Central memory CD8-positive, alpha-beta T cell (primary cell): ENCODE data around the gene CPAMD8.

Experiments used
- ATAC-seq: fragments of 150-1000 bp; cut with Tn5 transposase; replicated peaks from 2 replicates; pipeline ENCODE4 v1.10.0; 2022; ENCODE audit warnings: mild to moderate bottlenecking, moderate FRiP score, moderate number of reproducible peaks; ENCODE audit not compliant: poor library complexity, severe bottlenecking; ENCODE audit errors: extremely low read depth
- DNase-seq, 2 donors: peaks; one replicate each; pipeline ENCODE4 v3.0.0; 2021; ENCODE audit warnings: low spot score in 2 of 2
- H3K27ac Mint-ChIP-seq: one replicate; pipeline ENCODE4 v1.8.0; 2022; ENCODE audit warnings: low read depth, mild to moderate bottlenecking, moderate library complexity, mixed read lengths
- H3K27me3 Mint-ChIP-seq: one replicate; pipeline ENCODE4 v1.8.0; 2022; ENCODE audit warnings: mixed read lengths
- H3K36me3 Mint-ChIP-seq: one replicate; pipeline ENCODE4 v1.8.0; 2022; ENCODE audit warnings: mild to moderate bottlenecking, moderate library complexity, mixed read lengths; ENCODE audit not compliant: insufficient read depth
- H3K4me1 Mint-ChIP-seq: one replicate; pipeline ENCODE4 v1.8.0; 2022; ENCODE audit warnings: mixed read lengths
- H3K4me3 Mint-ChIP-seq: one replicate; pipeline ENCODE4 v1.8.0; 2022; ENCODE audit warnings: mild to moderate bottlenecking, moderate library complexity, mixed read lengths
- H3K9me3 Mint-ChIP-seq: one replicate; pipeline ENCODE4 v1.8.0; 2022; ENCODE audit warnings: mixed read lengths

CPAMD8 gene

GRCh38 chr19:16889366-16889882 is 137.2 kb downstream of the CPAMD8 start:
- no peak for ATAC-seq
- Mint-ChIP-seq H3K4me1 (peaks cover 8% of the 10 kb centered on the region), H3K4me3 (no peak overlapping the region), H3K9me3 (no peaks in the 10 kb centered on the region), H3K27me3 (peaks cover 42% of the 10 kb centered on the region), H3K36me3 (no peaks in the 10 kb centered on the region), H3K27ac (no peak overlapping the region)
- no peak for DNase-seq

GRCh38 chr19:16888629-16889365 is 137.8 kb downstream of the CPAMD8 start, which contains the start of gene F2RL3:
F2RL3 (plus strand) TSS chr19:16888999; CDS start chr19:16889190, 191 bp downstream.
- Mint-ChIP-seq H3K9me3 (no peaks in the 10 kb centered on the region), H3K27me3 (peaks cover 36% of the 10 kb centered on the region), H3K4me3 (no peak within 1 kb of the TSS), H3K36me3 (no peaks in the 10 kb centered on the region), H3K4me1 (peaks cover 8% of the 10 kb centered on the region), H3K27ac (no peak within 1 kb of the TSS)
- DNase-seq (no peak), ATAC-seq (no peak)

- Mint-ChIP-seq H3K27me3 (peaks cover 24% of the 10 kb centered on the region), H3K9me3 (peaks cover 6% of the 10 kb centered on the region), H3K4me3 (no peak overlapping the region), H3K4me1 (peaks cover 8% of the 10 kb centered on the region), H3K36me3 (no peaks in the 10 kb centered on the region), H3K27ac (no peak overlapping the region)
- ATAC-seq, result no peak
- DNase-seq, result no peak
Measured at GRCh38 chr19:16887353-16888265, 139.0 kb downstream of the CPAMD8 start.

- no peak for DNase-seq
- no peak overlapping the region for H3K4me3 Mint-ChIP-seq
- peaks cover 11% of the 10 kb centered on the region for H3K27me3 Mint-ChIP-seq
- peaks cover 8% of the 10 kb centered on the region for H3K4me1 Mint-ChIP-seq
- no peak for ATAC-seq
- peaks cover 13% of the 10 kb centered on the region for H3K9me3 Mint-ChIP-seq
- no peak overlapping the region for H3K27ac Mint-ChIP-seq
- H3K36me3 Mint-ChIP-seq, result no peaks in the 10 kb centered on the region
Measured at GRCh38 chr19:16886305-16886880, 140.2 kb downstream of the CPAMD8 start.

- peaks cover 13% of the 10 kb centered on the region for H3K9me3 Mint-ChIP-seq
- no peak overlapping the region for H3K4me3 Mint-ChIP-seq
- peaks cover 2% of the 10 kb centered on the region for H3K36me3 Mint-ChIP-seq
- H3K27me3 Mint-ChIP-seq, result peaks cover 11% of the 10 kb centered on the region
- no peak overlapping the region for H3K27ac Mint-ChIP-seq
- H3K4me1 Mint-ChIP-seq, result peaks cover 8% of the 10 kb centered on the region
- DNase-seq (no peak), ATAC-seq (no peak)
Measured at GRCh38 chr19:16885166-16885565, 141.4 kb downstream of the CPAMD8 start.

GRCh38 chr19:16883522-16883921 is 143.1 kb downstream of the CPAMD8 start:
- Mint-ChIP-seq H3K4me1 (peaks cover 3% of the 10 kb centered on the region), H3K4me3 (no peak overlapping the region), H3K27ac (no peak overlapping the region), H3K36me3 (peaks cover 6% of the 10 kb centered on the region), H3K9me3 (peaks cover 13% of the 10 kb centered on the region), H3K27me3 (peaks cover under 1% of the 10 kb centered on the region)
- DNase-seq (no peak), ATAC-seq (no peak)

GRCh38 chr19:16882146-16882545 is 144.5 kb downstream of the CPAMD8 start:
- no peak overlapping the region for H3K27ac Mint-ChIP-seq

GRCh38 chr19:16880884-16881554 is 145.6 kb downstream of the CPAMD8 start:
- Mint-ChIP-seq H3K27ac (no peak overlapping the region), H3K4me1 (peaks cover under 1% of the 10 kb centered on the region), H3K4me3 (no peak overlapping the region), H3K27me3 (no peaks in the 10 kb centered on the region), H3K36me3 (peaks cover 6% of the 10 kb centered on the region), H3K9me3 (peaks cover 13% of the 10 kb centered on the region)
- no peak for DNase-seq
- no peak for ATAC-seq

More at GRCh38 chr19:16882146-16882545, 144.5 kb downstream of the CPAMD8 start:
- ATAC-seq (no peak), DNase-seq (no peak)
- H3K27me3 Mint-ChIP-seq, result no peaks in the 10 kb centered on the region
- peaks cover 13% of the 10 kb centered on the region for H3K9me3 Mint-ChIP-seq
- H3K36me3 Mint-ChIP-seq, result peaks cover 6% of the 10 kb centered on the region
- H3K4me3 Mint-ChIP-seq, result no peak overlapping the region
- no peaks in the 10 kb centered on the region for H3K4me1 Mint-ChIP-seq

GRCh38 chr19:16878181-16878965 is 148.2 kb downstream of the CPAMD8 start:
- no peak overlapping the region for H3K4me3 Mint-ChIP-seq
- H3K4me1 Mint-ChIP-seq, result peaks cover 22% of the 10 kb centered on the region
- DNase-seq, result no peak
- no peak for ATAC-seq
- H3K27ac Mint-ChIP-seq, result no peak overlapping the region
- peaks cover 9% of the 10 kb centered on the region for H3K36me3 Mint-ChIP-seq
- no peaks in the 10 kb centered on the region for H3K27me3 Mint-ChIP-seq
- peaks cover 13% of the 10 kb centered on the region for H3K9me3 Mint-ChIP-seq

- peaks cover 22% of the 10 kb centered on the region for H3K4me1 Mint-ChIP-seq
- peaks cover 7% of the 10 kb centered on the region for H3K9me3 Mint-ChIP-seq
- H3K4me3 Mint-ChIP-seq, result no peak overlapping the region
- H3K27me3 Mint-ChIP-seq, result no peaks in the 10 kb centered on the region
- no peak overlapping the region for H3K27ac Mint-ChIP-seq
- DNase-seq (no peak), ATAC-seq (no peak)
- peaks cover 10% of the 10 kb centered on the region for H3K36me3 Mint-ChIP-seq
Measured at GRCh38 chr19:16877581-16877980, 149.0 kb downstream of the CPAMD8 start.

- Mint-ChIP-seq H3K36me3 (peaks cover 14% of the 10 kb centered on the region), H3K4me3 (no peak overlapping the region), H3K27ac (no peak overlapping the region), H3K4me1 (peaks cover 22% of the 10 kb centered on the region), H3K9me3 (peaks cover 1% of the 10 kb centered on the region), H3K27me3 (no peaks in the 10 kb centered on the region)
- ATAC-seq, result no peak
- no peak for DNase-seq
Measured at GRCh38 chr19:16876904-16877361, 149.7 kb downstream of the CPAMD8 start.
